GM03348 (cell line): Measurements from ENCODE around the gene AQR.

Experiments used
- DNase-seq: peaks from one replicate; pipeline ENCODE4 v3.0.0; 2012; ENCODE audit warnings: low spot score

Gene AQR

GRCh38 chr15:34879107-34879506 lies 90.4 kb downstream of the AQR start:
- DNase-seq = no peak

DNA sequence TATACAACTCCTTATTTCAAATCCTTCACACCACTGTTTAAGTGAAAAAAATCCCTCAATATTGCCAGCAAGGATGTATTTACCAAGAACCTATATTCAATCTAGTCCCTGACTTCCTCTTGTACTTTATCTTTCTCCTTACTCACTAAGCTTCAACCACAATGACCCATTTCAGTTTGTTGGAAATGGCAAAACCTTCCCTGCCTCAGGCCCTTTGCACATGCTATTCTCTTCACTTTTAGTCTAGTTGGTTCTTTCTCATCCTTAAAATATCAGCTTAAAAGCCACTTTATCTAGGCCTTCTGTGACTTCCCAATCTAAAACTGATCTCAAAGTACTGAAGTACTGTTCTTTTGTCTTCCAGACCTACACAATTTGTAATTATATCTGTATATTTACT lies 92.9 kb downstream of the AQR start:
- no peak for DNase-seq

GRCh38 chr15:34869110-34869509 lies 100.4 kb downstream of the AQR start:
- DNase-seq = no peak

GRCh38 chr15:34865531-34865930 lies 104.0 kb downstream of the AQR start:
- no peak for DNase-seq

GRCh38 chr15:34861214-34861613 lies 108.3 kb downstream of the AQR start:
- DNase-seq = no peak

DNA sequence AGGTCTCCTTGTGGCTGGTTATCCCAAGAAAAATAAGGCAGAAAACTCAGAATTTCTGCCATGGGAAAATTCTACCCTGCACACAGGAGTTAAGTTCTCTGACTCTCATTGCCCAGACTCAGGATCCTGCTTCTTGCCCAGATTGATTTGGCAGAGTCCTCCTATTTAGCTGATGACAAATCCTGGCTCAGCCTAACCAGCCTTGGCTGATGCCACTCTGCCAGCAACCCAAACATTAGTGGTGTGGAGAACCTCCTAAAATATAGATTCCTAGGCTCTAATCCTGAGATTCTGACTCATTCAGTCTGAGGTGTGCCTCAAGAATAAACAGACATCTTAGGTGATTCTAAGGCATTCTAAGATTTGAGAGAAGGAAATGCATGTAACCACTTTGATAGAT lies 113.6 kb downstream of the AQR start:
- DNase-seq = peak; percentile 16

DNA sequence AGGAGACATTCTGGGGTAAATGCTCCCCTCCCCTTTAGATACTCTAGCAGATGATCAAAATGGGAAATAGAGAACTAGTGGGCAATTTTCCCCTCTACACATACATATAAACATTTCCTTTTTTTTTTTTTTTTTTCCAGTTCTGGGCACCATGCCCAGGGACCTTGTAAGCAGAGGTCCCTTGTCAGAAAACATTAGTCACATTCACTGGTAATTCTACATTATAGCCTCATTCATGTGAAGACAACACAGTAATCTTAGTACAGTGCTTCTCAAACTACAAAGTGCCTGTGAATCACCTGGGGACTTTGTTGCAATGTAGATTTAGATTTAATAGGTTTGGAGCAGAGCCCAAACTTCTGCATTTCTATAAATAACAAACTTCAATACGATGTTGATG lies 114.1 kb downstream of the AQR start:
- peak; percentile 6 for DNase-seq

DNA sequence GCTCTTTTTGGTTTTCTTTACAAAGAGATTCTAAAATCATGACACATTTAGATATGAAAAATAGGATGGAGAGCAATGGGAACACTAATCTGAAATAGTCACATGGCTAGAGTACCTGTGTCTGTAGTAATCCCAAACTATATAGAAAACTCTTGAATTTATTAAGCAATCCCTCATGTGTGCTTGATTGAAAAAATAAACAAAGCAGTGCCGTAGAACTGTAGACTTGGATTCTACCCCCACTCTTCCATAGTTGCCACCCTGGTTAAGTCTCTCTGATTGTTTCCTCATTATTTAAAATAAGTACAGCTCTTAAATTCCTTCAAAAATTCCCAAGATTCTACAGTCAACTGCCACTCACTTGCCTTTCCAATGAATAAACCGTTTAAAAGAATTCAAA lies 115.3 kb downstream of the AQR start:
- no peak for DNase-seq

DNA sequence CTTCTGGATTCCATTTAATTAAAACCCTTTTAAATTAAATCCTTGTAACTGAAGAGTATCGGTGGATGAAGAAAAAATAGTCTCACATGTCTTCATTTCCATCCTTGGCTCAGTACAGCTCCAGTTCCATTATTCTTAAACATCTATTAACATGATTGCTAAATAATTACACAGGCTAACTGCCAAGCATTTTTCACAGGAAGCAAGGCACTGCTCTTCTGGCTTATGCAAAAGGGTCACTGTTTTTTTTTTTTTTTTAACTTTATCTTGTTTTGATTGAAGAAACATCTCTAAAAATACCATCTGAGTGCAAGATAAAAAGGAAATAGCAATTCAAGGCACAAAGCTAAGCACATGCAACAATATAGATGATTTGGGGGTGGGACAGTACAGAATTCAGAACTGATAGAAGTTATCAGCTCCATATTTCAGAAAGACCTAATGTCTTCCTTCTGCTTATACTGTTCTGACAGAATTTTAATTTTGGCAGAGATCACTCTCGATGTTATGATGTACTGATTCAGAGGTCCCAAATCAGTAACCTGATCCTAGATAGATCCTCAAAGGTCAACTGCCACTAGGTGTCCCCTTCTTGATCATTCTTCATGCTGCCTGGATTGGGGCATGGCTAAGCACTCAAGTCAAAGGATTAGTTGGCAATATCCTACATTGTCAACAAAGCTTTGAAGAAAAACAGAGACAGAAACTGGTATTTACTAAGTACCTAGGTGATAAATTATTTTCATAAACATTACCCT lies 116.4 kb downstream of the AQR start:
- DNase-seq = peak; percentile 13

GRCh38 chr15:34851751-34852150 lies 117.8 kb downstream of the AQR start:
- DNase-seq = no peak

- no peak for DNase-seq
Observed at GRCh38 chr15:34851007-34851406, 118.5 kb downstream of the AQR start.

DNA sequence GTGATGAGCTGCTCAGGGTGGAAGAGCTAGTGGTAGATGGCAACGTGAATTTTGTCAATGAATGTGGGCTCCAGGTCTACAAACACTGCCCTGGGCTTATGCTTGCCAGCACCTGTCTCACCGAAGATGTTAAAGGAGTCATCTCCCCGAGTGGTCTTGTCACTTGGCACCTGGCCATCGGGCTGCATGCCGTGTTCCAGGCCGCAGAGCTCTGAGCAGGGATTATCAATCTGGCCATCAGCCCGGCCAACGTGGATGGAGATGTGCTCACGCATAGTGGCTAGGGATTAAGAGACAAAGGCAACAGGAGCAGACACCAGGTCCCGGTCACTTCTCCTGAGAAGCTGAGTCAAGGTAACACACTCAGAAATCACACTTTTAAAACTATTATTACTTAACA lies 119.4 kb downstream of the AQR start:
- DNase-seq = no peak

DNA sequence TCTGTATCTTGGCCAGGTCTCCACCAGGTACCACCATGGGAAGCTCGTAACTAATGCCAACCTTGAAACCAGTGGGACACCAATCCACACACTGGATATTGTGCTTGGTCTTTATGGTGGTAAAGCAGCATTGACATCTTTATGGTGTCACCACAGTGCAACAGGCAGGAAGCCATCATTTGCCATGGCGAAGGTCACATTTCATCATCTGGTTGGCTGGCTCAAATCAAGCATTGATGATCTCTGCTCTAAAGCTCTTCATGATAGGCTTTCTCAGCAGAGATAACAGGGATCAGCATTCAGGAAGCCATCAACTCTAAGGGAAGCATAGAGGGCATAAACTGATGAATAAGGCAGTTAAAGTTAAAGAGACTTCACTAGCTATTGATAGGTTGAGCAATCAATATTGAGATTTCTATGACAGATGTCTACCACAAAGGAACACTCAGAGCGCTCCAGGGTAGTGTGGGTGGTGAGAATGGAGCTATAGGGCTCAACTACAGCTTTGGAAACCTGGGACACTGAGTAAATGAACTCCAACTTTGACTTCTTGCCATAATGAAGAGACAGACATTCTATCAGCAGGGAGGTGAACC lies 120.1 kb downstream of the AQR start:
- DNase-seq = no peak

DNA sequence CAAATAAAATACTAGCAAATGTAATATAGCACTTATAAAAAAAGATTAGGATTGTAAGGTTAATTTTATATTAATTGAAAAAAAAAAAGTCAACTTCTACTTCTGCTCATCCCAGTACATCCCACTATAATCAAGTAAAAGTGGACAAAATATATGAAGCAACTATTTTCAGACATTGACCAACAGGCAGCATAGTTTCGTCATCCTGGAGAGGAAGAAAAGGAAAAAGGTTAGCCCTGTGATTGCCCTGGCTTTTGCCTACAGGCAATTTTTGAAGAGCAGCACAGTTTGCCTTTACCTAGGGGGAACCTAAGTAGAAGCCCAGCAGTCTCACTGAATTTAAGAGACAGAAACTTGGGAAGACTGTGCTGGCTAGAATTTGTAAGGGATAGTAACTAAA lies 121.9 kb downstream of the AQR start:
- DNase-seq = no peak

DNA sequence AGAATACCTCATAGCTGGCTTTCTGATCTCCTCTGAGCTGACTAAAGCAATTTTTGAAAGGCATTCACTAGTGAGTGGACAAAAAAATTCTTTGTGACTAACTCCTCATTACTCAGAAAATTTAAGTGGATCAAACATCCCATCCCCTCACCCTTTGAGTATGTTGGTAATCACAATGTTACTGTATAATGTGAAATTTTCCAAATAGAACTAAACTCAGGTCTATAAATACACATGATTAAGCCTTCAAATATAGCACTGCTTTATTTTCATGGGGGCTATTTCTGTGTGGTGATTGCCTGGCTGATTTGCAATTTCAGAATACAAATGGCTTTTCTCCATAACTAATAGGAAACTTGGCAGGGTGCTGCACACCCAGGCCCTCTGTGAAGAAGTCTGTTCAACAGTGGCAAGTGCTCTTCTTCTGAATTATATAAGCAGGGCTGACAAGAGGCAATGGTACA lies 128.2 kb downstream of the AQR start:
- DNase-seq = peak; percentile 54

- no peak for DNase-seq
Observed at GRCh38 chr15:34838282-34838681, 131.3 kb downstream of the AQR start.

DNA sequence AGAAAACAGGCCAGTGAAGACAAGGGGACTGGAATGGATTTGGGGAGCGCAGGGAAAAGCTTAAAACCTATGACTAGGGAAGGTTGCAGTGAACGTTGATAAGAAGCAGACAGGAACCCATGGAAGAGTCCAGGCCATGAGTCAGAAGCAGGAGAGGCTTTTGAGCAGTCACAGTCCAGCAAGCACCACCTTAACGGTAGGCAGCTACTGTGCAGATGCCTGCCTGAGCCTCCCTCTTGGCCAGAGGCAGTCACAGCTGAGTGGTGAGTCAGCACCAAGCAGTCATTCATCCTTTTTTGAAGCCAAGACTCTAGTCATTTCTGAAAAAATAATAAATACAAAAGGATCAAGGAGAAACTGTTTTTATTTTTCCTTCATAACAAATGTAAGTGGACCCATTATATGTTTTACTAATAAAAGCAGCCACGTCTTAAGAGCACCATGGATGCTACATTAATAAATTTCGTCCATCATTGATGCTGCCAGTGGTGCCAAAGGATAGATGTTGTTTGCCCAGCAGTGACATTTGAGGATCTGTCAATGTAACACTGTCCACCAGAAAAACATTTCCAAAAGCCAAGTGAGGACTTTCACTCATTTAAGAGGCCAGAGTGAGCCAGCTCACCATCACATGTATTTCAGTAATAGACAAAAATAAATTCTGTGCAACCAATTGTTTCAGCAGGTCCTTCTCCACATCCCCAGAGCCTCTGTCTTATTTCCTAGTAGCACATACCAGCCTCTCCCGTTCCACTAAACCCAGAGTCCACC lies 132.1 kb downstream of the AQR start:
- peak; percentile 72 for DNase-seq

DNA sequence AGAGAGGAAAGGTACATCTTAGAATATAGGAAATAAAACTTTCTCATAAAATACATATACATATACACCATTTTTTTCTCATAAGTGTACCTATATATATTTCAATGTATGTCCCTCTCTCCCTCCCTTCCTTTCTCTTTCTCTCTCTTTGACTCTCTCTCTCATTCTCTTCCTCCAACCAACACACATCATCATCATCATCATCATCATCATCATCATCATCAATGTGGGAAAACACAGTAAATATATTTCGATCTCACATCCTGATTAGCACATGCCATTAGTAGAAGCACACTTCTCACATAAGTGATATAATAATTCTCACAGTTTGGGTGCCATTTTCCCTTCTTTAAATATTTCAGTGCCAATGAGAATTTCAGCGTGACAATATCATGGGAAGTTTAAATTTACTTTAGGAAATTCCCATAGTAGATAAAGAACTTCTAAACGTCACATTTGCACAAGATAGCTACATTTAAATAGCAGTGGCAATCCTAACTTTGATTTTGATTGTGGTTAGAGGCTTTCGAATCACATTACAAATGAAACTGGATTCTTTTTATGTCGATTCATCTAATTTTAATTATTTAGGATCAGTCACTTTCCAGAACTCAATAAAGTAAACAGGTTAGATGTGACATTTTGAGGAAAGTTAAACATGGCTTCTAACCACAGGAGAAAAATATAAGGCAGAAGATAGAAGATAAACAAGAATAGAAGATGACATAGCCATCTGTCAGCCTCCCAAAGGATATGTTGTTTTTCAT lies 141.2 kb downstream of the AQR start:
- DNase-seq = no peak

DNA sequence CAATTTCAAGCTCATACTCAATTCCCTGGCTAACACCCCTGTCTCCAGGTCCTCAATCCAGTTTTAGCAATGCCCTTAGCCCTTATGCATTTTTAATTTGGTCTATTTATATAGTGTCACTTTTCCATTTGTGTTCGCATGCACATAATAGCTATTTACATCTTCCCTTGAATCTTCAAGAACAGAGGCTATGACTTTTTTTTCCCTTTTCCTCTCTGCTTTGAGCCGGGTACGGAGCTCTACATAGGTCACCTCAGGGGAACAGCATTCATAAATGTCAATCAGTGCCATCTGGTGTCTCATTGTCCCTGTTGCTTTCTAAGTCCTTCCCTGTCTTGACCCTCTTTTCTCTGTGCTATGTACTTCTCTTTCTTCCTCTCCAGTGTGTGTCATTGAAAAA lies 147.7 kb downstream of the AQR start:
- no peak for DNase-seq

- DNase-seq = no peak
Observed at GRCh38 chr15:34820110-34820509, 149.4 kb downstream of the AQR start.

DNA sequence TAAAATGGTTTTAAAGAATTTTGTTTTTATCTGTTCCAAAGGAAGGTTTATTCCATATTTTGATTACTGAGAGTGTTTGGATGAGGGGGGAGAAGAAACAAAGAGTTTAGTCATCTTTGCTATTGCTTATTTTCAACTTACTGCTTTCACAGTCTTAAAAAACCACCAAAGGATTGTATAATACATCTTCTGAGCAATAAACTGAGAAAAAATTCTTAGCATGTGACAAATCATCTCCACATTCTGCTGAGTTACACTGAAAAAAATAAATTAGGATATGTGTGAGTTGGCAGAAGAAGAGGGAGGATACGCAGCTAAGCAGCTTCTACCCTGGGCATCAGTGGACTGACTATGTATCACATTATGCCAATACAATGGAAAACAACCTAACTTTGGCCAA lies 151.0 kb downstream of the AQR start:
- DNase-seq = peak; percentile 48

GRCh38 chr15:34815836-34816235 lies 153.7 kb downstream of the AQR start:
- peak; percentile 22 for DNase-seq
